Esophagus muscularis mucosa (tissue), 4 donors: ENCODE data around the gene C1orf52. TPM values are rescaled to one million over a fixed set of nuclear protein-coding genes. Genes with fewer than 3 reads are reported as not detected.
A peak's percentile ranks its signal among the peaks of the same experiment; 100 is the strongest.

Source experiments
- DNase-seq: peaks from one replicate; pipeline ENCODE4 v3.0.0-alpha.2; 2017; ENCODE audit errors: extremely low spot score
- H3K27ac ChIP-seq, 4 donors: fragments of 200-600 bp; sonication (generic); replicated peaks in 1 of 4; 1 replicate in 3 of 4; 2 replicates in 1 of 4; pipeline ENCODE4 v1.5.1; 2016 to 2019; ENCODE audit warnings: mild to moderate bottlenecking in 1 of 4
- H3K27me3 ChIP-seq, 4 donors: fragments of 200-600 bp; sonication (generic); one replicate each; pipeline versions ENCODE4 v1.5.1 to v1.6.0; 2016 to 2019
- H3K36me3 ChIP-seq, 4 donors: fragments of 200-600 bp; sonication (generic); one replicate each; pipeline ENCODE4 v1.5.1; 2016 to 2019
- H3K4me1 ChIP-seq, 4 donors: fragments of 200-600 bp; sonication (generic); one replicate each; pipeline ENCODE4 v1.5.1; 2016 to 2019
- H3K4me3 ChIP-seq, 4 donors: fragments of 200-600 bp; sonication (generic); 1 replicate in 2 of 4; 2 replicates in 2 of 4; pipeline ENCODE4 v1.5.1; 2016 to 2019; ENCODE audit warnings: mild to moderate bottlenecking in 4 of 4, moderate library complexity in 1 of 4
- H3K9me3 ChIP-seq, 4 donors: fragments of 200-600 bp; sonication (generic); 1 replicate in 3 of 4; 2 replicates in 1 of 4; pipeline ENCODE4 v1.5.1; 2016 to 2019
- CTCF ChIP-seq, 3 experiments: fragments of 200-600 bp in 2 of 3; fragments of 450-650 bp in 1 of 3; sonication (generic) in 2 of 3; IDR thresholded peaks; one replicate each; pipeline ENCODE4 v1.5.1; 2017 to 2019; ENCODE audit warnings: antibody characterized with exemption in 3 of 3, mild to moderate bottlenecking in 2 of 3, moderate library complexity in 1 of 3
- EP300 ChIP-seq: sonication (generic); formaldehyde crosslinking; IDR thresholded peaks from one replicate; pipeline ENCODE4 v1.6.1; 2017; ENCODE audit warnings: antibody characterized with exemption
- POLR2A ChIP-seq: fragments of 450-650 bp; IDR thresholded peaks from one replicate; pipeline ENCODE4 v1.6.1; 2017; ENCODE audit warnings: antibody characterized with exemption, moderate library complexity, mild to moderate bottlenecking, low read depth
- POLR2AphosphoS5 ChIP-seq, 2 donors: sonication (generic); formaldehyde crosslinking; IDR thresholded peaks; one replicate each; pipeline ENCODE4 v1.6.1; 2017; ENCODE audit warnings: antibody characterized with exemption in 2 of 2
- WGBS: methylation state at CpG from one replicate; pipeline ENCODE4 v1.1.5; 2018; 5-methylcytosine and 5-hydroxymethylcytosine counted together
- intact Hi-C: fragments of 100-400 bp; cut with DNase I; formaldehyde crosslinking; loops from one replicate; pipeline ENCODE4 v1.15.1; 2023
- total RNA-seq, 4 donors: library from RNA; depleted of rRNA; stranded (reverse); fragments of >200 nt; gene quantifications; one replicate each; pipeline versions ENCODE4 v1.1.0 to v1.2.1, GENCODE V29; 2016

The C1orf52 gene
- total RNA-seq, 4 donors from 2014 or later: 11.2 to 22.4 (median 15.4) TPM

- 59% methylated on average over 4 of the region's 4 CpGs for WGBS
- Histone ChIP-seq H3K9me3 (no peaks in the 10 kb centered on the region), H3K27me3 (no peaks in the 10 kb centered on the region), H3K4me1 (peaks cover 4 to 11% (median 9%) of the 10 kb centered on the region in 4 donors), H3K36me3 (no peaks in the 10 kb centered on the region), H3K4me3 (no peak overlapping the region), H3K27ac (no peak overlapping the region)
- intact Hi-C loops: no loop called here
- DNase-seq: no peak
- no peak for TF ChIP-seq POLR2AphosphoS5 (IDR thresholded peaks at IDR 0.05)
- TF ChIP-seq POLR2A: no peak
- TF ChIP-seq EP300: no peak
- no peak for TF ChIP-seq CTCF (IDR thresholded peaks at IDR 0.05)
These were observed 44.1 kb upstream of the C1orf52 start for GRCh38 chr1:85303440-85304162.

- Histone ChIP-seq H3K27me3 (no peaks in the 10 kb centered on the region), H3K9me3 (no peaks in the 10 kb centered on the region), H3K27ac (no peak overlapping the region), H3K4me3 (no peak overlapping the region), H3K36me3 (no peaks in the 10 kb centered on the region), H3K4me1 (peaks cover 14 to 24% (median 22%) of the 10 kb centered on the region in 4 donors)
- intact Hi-C loops: no loop called here
- no peak for TF ChIP-seq POLR2A
- no peak for TF ChIP-seq POLR2AphosphoS5 (IDR thresholded peaks at IDR 0.05)
- TF ChIP-seq EP300: no peak
- TF ChIP-seq CTCF (IDR thresholded peaks at IDR 0.05): no peak
- DNase-seq: no peak
- 95% methylated on average over 3 of the region's 3 CpGs for WGBS
These were observed 40.7 kb upstream of the C1orf52 start for GRCh38 chr1:85300140-85300539.

- 28% methylated on average over 11 of the region's 11 CpGs for WGBS
- no peaks in the 10 kb centered on the region for H3K36me3 ChIP-seq
- peak overlapping the region in 3 of 4 donors; percentile 4 to 28 (median 13) for H3K4me3 ChIP-seq
- peak overlapping the region; percentile 66 to 72 (median 69) for H3K27ac ChIP-seq
- no peaks in the 10 kb centered on the region for H3K27me3 ChIP-seq
- intact Hi-C loops: no loop called here
- TF ChIP-seq CTCF (IDR thresholded peaks at IDR 0.05): no peak
- no peak for TF ChIP-seq POLR2A
- peak in 1 of 2 donors; percentile 60 for TF ChIP-seq POLR2AphosphoS5 (IDR thresholded peaks at IDR 0.05)
- no peak for TF ChIP-seq EP300
- no peak for DNase-seq
- H3K4me1 ChIP-seq: peaks cover 14 to 24% (median 22%) of the 10 kb centered on the region in 4 donors
- no peaks in the 10 kb centered on the region for H3K9me3 ChIP-seq
These were observed 38.6 kb upstream of the C1orf52 start for GRCh38 chr1:85297855-85298629.

GRCh38 chr1:85297538-85297854, 38.0 kb upstream of the C1orf52 start:
- Histone ChIP-seq H3K4me1 (peaks cover 14 to 24% (median 22%) of the 10 kb centered on the region in 4 donors), H3K27ac (peak overlapping the region; percentile 66 to 72 (median 69)), H3K9me3 (no peaks in the 10 kb centered on the region), H3K27me3 (no peaks in the 10 kb centered on the region), H3K4me3 (peak overlapping the region in 3 of 4 donors; percentile 4 to 28 (median 13)), H3K36me3 (no peaks in the 10 kb centered on the region)
- TF ChIP-seq EP300 (no peak), CTCF (IDR thresholded peaks at IDR 0.05) (no peak), POLR2A (no peak), POLR2AphosphoS5 (IDR thresholded peaks at IDR 0.05) (no peak)
- no peak for DNase-seq
- 27% methylated on average over 1 of the region's 1 CpG for WGBS
- intact Hi-C loops: no loop called here
